Mesenchymal stem cell (in vitro differentiated cells and primary cell): ENCODE results near the gene PLN.

Experiments
- DNase-seq: peaks from one replicate; pipeline ENCODE4 v3.0.0-alpha.2; 2013
- H2AFZ ChIP-seq: one replicate; pipeline ENCODE4 v1.6.1; 2013; ENCODE audit warnings: low read depth, mild to moderate bottlenecking, control low read depth, inconsistent platforms, low read length, moderate library complexity
- H2AK5ac ChIP-seq: 2 replicates; pipeline ENCODE4 v1.6.1; 2013; ENCODE audit warnings: low read length, moderate library complexity, mild to moderate bottlenecking, inconsistent platforms; ENCODE audit not compliant: severe bottlenecking
- H2BK120ac ChIP-seq: one replicate; pipeline ENCODE4 v1.6.1; 2013; ENCODE audit warnings: low read depth, mild to moderate bottlenecking, inconsistent platforms, low read length, moderate library complexity
- H2BK12ac ChIP-seq, 2 experiments: one replicate each; pipeline ENCODE4 v1.6.1; 2013; ENCODE audit warnings: inconsistent platforms in 2 of 2, low read length in 2 of 2, mild to moderate bottlenecking in 2 of 2, moderate library complexity in 2 of 2, control low read depth in 1 of 2
- H2BK15ac ChIP-seq: one replicate; pipeline ENCODE4 v1.6.1; 2013; ENCODE audit warnings: mild to moderate bottlenecking, low read depth, inconsistent platforms; ENCODE audit not compliant: poor library complexity, severe bottlenecking
- H2BK5ac ChIP-seq: 2 replicates; pipeline ENCODE4 v1.6.1; 2013; ENCODE audit warnings: low read depth, mild to moderate bottlenecking, low read length, control low read depth, inconsistent platforms; ENCODE audit not compliant: poor library complexity, severe bottlenecking
- H3K14ac ChIP-seq, 2 experiments: one replicate each; pipeline ENCODE4 v1.6.1; 2013; ENCODE audit warnings: inconsistent platforms in 2 of 2, low read length in 2 of 2, control low read depth in 1 of 2, mild to moderate bottlenecking in 1 of 2, moderate library complexity in 1 of 2
- H3K18ac ChIP-seq, 2 experiments: one replicate each; pipeline ENCODE4 v1.6.1; 2013; ENCODE audit warnings: inconsistent platforms in 2 of 2, low read length in 2 of 2, control low read depth in 1 of 2, low read depth in 1 of 2, mild to moderate bottlenecking in 1 of 2
- H3K23ac ChIP-seq, 2 experiments: one replicate each; pipeline ENCODE4 v1.6.1; 2013; ENCODE audit warnings: inconsistent platforms in 2 of 2, low read length in 2 of 2, mild to moderate bottlenecking in 2 of 2, moderate library complexity in 2 of 2, control low read depth in 1 of 2
- H3K27ac ChIP-seq: 2 replicates; pipeline ENCODE4 v1.5.1; 2013; ENCODE audit warnings: mild to moderate bottlenecking, moderate library complexity, low read length, control low read depth, inconsistent platforms; ENCODE audit not compliant: poor library complexity, severe bottlenecking
- H3K27me3 ChIP-seq, 2 experiments: 2 replicates each; pipeline versions ENCODE4 v1.6.1 to v1.7.0; 2013; ENCODE audit warnings: low read length in 2 of 2, mild to moderate bottlenecking in 2 of 2, moderate library complexity in 2 of 2, control low read depth in 1 of 2, inconsistent platforms in 1 of 2; ENCODE audit not compliant: control insufficient read depth in 1 of 2, insufficient read depth in 1 of 2
- H3K36me3 ChIP-seq, 2 experiments: 2 replicates each; pipeline versions ENCODE4 v1.6.1 to v1.7.0; 2013; ENCODE audit warnings: low read length in 2 of 2, control low read depth in 1 of 2, inconsistent platforms in 1 of 2, low read depth in 1 of 2, mild to moderate bottlenecking in 1 of 2; ENCODE audit not compliant: insufficient read depth in 2 of 2, control insufficient read depth in 1 of 2
- H3K4ac ChIP-seq, 2 experiments: one replicate each; pipeline ENCODE4 v1.6.1; 2013; ENCODE audit warnings: inconsistent platforms in 2 of 2, low read length in 2 of 2, mild to moderate bottlenecking in 2 of 2, moderate library complexity in 2 of 2, control low read depth in 1 of 2, low read depth in 1 of 2
- H3K4me1 ChIP-seq: 2 replicates; pipeline ENCODE4 v1.6.1; 2013; ENCODE audit warnings: low read depth, low read length, control low read depth; ENCODE audit not compliant: control insufficient read depth, insufficient read depth
- H3K4me2 ChIP-seq: 2 replicates; pipeline ENCODE4 v1.6.1; 2013; ENCODE audit warnings: low read length, mild to moderate bottlenecking, inconsistent platforms; ENCODE audit not compliant: poor library complexity, severe bottlenecking
- H3K4me3 ChIP-seq, 2 experiments: 2 replicates each; pipeline versions ENCODE4 v1.5.1 to v1.7.0; 2013; ENCODE audit warnings: low read length in 2 of 2, mild to moderate bottlenecking in 2 of 2, control low read depth in 1 of 2, low read depth in 1 of 2; ENCODE audit not compliant: insufficient read depth in 1 of 2
- H3K79me1 ChIP-seq: replicated peaks from 2 replicates; pipeline ENCODE4 v1.6.1; 2013; ENCODE audit warnings: mild to moderate bottlenecking, control low read depth, low read length, inconsistent platforms; ENCODE audit not compliant: poor library complexity, severe bottlenecking
- H3K9ac ChIP-seq: 2 replicates; pipeline ENCODE4 v1.7.0; 2013; ENCODE audit warnings: mild to moderate bottlenecking, low read length, moderate library complexity
- H3K9me3 ChIP-seq: 2 replicates; pipeline ENCODE4 v1.7.0; 2013; ENCODE audit warnings: mild to moderate bottlenecking, low read length; ENCODE audit not compliant: control insufficient read depth
- H4K8ac ChIP-seq: one replicate; pipeline ENCODE4 v1.6.1; 2013; ENCODE audit warnings: inconsistent platforms, mild to moderate bottlenecking, low read length, moderate library complexity
- H4K91ac ChIP-seq: one replicate; pipeline ENCODE4 v1.6.1; 2013; ENCODE audit warnings: mild to moderate bottlenecking, low read length, inconsistent platforms
- WGBS: methylation state at CpG from one replicate; pipeline ENCODE4 v1.1.7; 2013; ENCODE audit warnings: mixed read lengths; 5-methylcytosine and 5-hydroxymethylcytosine counted together

The PLN gene

GRCh38 chr6:118584911-118585310 lies 36.8 kb downstream of the PLN start:
- Histone ChIP-seq H2BK15ac (no peak overlapping the region), H4K8ac (no peak overlapping the region), H2AK5ac (no peak overlapping the region), H4K91ac (no peak overlapping the region), H3K27me3 (no peaks in the 10 kb centered on the region), H3K4me1 (peaks cover 3% of the 10 kb centered on the region), H2BK5ac (no peak overlapping the region), H3K18ac (no peak overlapping the region), H3K23ac (no peak overlapping the region), H3K4me2 (no peak overlapping the region), H3K14ac (no peak overlapping the region), H3K36me3 (no peaks in the 10 kb centered on the region), H3K79me1 (peaks cover 43% of the 10 kb centered on the region), H3K27ac (no peak overlapping the region), H3K9ac (no peak overlapping the region), H3K4ac (no peak overlapping the region), H3K9me3 (no peaks in the 10 kb centered on the region), H3K4me3 (no peak overlapping the region), H2BK12ac (no peak overlapping the region), H2AFZ (no peak overlapping the region), H2BK120ac (no peak overlapping the region)
- DNase-seq, result no peak
- WGBS, result 97% methylated on average over 5 of the region's 5 CpGs

GRCh38 chr6:118586746-118587485 lies 38.8 kb downstream of the PLN start:
- 97% methylated on average over 3 of the region's 5 CpGs for WGBS
- Histone ChIP-seq H3K9me3 (no peaks in the 10 kb centered on the region), H2BK15ac (no peak overlapping the region), H3K27ac (no peak overlapping the region), H3K4me3 (no peak overlapping the region), H2BK5ac (no peak overlapping the region), H2AK5ac (no peak overlapping the region), H3K14ac (no peak overlapping the region), H3K23ac (no peak overlapping the region), H3K18ac (no peak overlapping the region), H2AFZ (no peak overlapping the region), H3K27me3 (no peaks in the 10 kb centered on the region), H3K4me1 (peaks cover 2% of the 10 kb centered on the region), H2BK12ac (no peak overlapping the region), H3K36me3 (no peaks in the 10 kb centered on the region), H3K79me1 (peaks cover 42% of the 10 kb centered on the region), H4K91ac (no peak overlapping the region), H3K9ac (no peak overlapping the region), H3K4ac (no peak overlapping the region), H4K8ac (no peak overlapping the region), H2BK120ac (no peak overlapping the region), H3K4me2 (no peak overlapping the region)
- DNase-seq, result no peak

GRCh38 chr6:118588626-118589025 lies 40.5 kb downstream of the PLN start:
- Histone ChIP-seq H3K14ac (no peak overlapping the region), H3K27ac (no peak overlapping the region), H3K27me3 (no peaks in the 10 kb centered on the region), H3K9ac (no peak overlapping the region), H4K8ac (no peak overlapping the region), H2BK15ac (no peak overlapping the region), H2AFZ (no peak overlapping the region), H3K18ac (no peak overlapping the region), H4K91ac (no peak overlapping the region), H2BK5ac (no peak overlapping the region), H2BK12ac (no peak overlapping the region), H2AK5ac (no peak overlapping the region), H2BK120ac (no peak overlapping the region), H3K4me3 (no peak overlapping the region), H3K4ac (no peak overlapping the region), H3K23ac (no peak overlapping the region), H3K9me3 (no peaks in the 10 kb centered on the region), H3K79me1 (peaks cover 34% of the 10 kb centered on the region), H3K4me1 (peaks cover 2% of the 10 kb centered on the region), H3K4me2 (no peak overlapping the region), H3K36me3 (no peaks in the 10 kb centered on the region)
- DNase-seq, result no peak
- 96% methylated on average over 4 of the region's 5 CpGs for WGBS

GRCh38 chr6:118589186-118589585 lies 41.1 kb downstream of the PLN start:
- Histone ChIP-seq H3K23ac (no peak overlapping the region), H3K36me3 (no peaks in the 10 kb centered on the region), H2BK5ac (no peak overlapping the region), H4K91ac (no peak overlapping the region), H4K8ac (no peak overlapping the region), H3K9ac (no peak overlapping the region), H3K18ac (no peak overlapping the region), H3K14ac (no peak overlapping the region), H3K9me3 (no peaks in the 10 kb centered on the region), H2BK120ac (no peak overlapping the region), H3K4me3 (no peak overlapping the region), H3K4ac (no peak overlapping the region), H2AFZ (no peak overlapping the region), H3K4me1 (peaks cover 2% of the 10 kb centered on the region), H3K27me3 (no peaks in the 10 kb centered on the region), H2BK12ac (no peak overlapping the region), H3K27ac (no peak overlapping the region), H2BK15ac (no peak overlapping the region), H3K4me2 (no peak overlapping the region), H2AK5ac (no peak overlapping the region), H3K79me1 (peaks cover 32% of the 10 kb centered on the region)
- DNase-seq, result no peak
- 95% methylated on average over 4 of the region's 4 CpGs for WGBS
